Esophagus muscularis mucosa (tissue), 4 donors: ENCODE measurements around the gene MYMK. TPM values are rescaled to one million over a fixed set of nuclear protein-coding genes. Genes with fewer than 3 reads are reported as not detected.

Experiments
- DNase-seq: peaks from one replicate; pipeline ENCODE4 v3.0.0-alpha.2; 2017; ENCODE audit errors: extremely low spot score
- H3K27ac ChIP-seq, 4 donors: fragments of 200-600 bp; sonication (generic); replicated peaks in 1 of 4; 1 replicate in 3 of 4; 2 replicates in 1 of 4; pipeline ENCODE4 v1.5.1; 2016 to 2019; ENCODE audit warnings: mild to moderate bottlenecking in 1 of 4
- H3K27me3 ChIP-seq, 4 donors: fragments of 200-600 bp; sonication (generic); one replicate each; pipeline versions ENCODE4 v1.5.1 to v1.6.0; 2016 to 2019
- H3K36me3 ChIP-seq, 4 donors: fragments of 200-600 bp; sonication (generic); one replicate each; pipeline ENCODE4 v1.5.1; 2016 to 2019
- H3K4me1 ChIP-seq, 4 donors: fragments of 200-600 bp; sonication (generic); one replicate each; pipeline ENCODE4 v1.5.1; 2016 to 2019
- H3K4me3 ChIP-seq, 4 donors: fragments of 200-600 bp; sonication (generic); 1 replicate in 2 of 4; 2 replicates in 2 of 4; pipeline ENCODE4 v1.5.1; 2016 to 2019; ENCODE audit warnings: mild to moderate bottlenecking in 4 of 4, moderate library complexity in 1 of 4
- H3K9me3 ChIP-seq, 4 donors: fragments of 200-600 bp; sonication (generic); 1 replicate in 3 of 4; 2 replicates in 1 of 4; pipeline ENCODE4 v1.5.1; 2016 to 2019
- CTCF ChIP-seq, 3 experiments: fragments of 200-600 bp in 2 of 3; fragments of 450-650 bp in 1 of 3; sonication (generic) in 2 of 3; IDR thresholded peaks; one replicate each; pipeline ENCODE4 v1.5.1; 2017 to 2019; ENCODE audit warnings: antibody characterized with exemption in 3 of 3, mild to moderate bottlenecking in 2 of 3, moderate library complexity in 1 of 3
- EP300 ChIP-seq: sonication (generic); formaldehyde crosslinking; IDR thresholded peaks from one replicate; pipeline ENCODE4 v1.6.1; 2017; ENCODE audit warnings: antibody characterized with exemption
- POLR2A ChIP-seq: fragments of 450-650 bp; IDR thresholded peaks from one replicate; pipeline ENCODE4 v1.6.1; 2017; ENCODE audit warnings: antibody characterized with exemption, moderate library complexity, mild to moderate bottlenecking, low read depth
- POLR2AphosphoS5 ChIP-seq, 2 donors: sonication (generic); formaldehyde crosslinking; IDR thresholded peaks; one replicate each; pipeline ENCODE4 v1.6.1; 2017; ENCODE audit warnings: antibody characterized with exemption in 2 of 2
- WGBS: methylation state at CpG from one replicate; pipeline ENCODE4 v1.1.5; 2018; 5-methylcytosine and 5-hydroxymethylcytosine counted together
- intact Hi-C: fragments of 100-400 bp; cut with DNase I; formaldehyde crosslinking; loops from one replicate; pipeline ENCODE4 v1.15.1; 2023
- total RNA-seq, 4 donors: library from RNA; depleted of rRNA; stranded (reverse); fragments of >200 nt; gene quantifications; one replicate each; pipeline versions ENCODE4 v1.1.0 to v1.2.1, GENCODE V29; 2016

MYMK gene
- total RNA-seq, 4 donors from 2014 or later: not detected

DNA sequence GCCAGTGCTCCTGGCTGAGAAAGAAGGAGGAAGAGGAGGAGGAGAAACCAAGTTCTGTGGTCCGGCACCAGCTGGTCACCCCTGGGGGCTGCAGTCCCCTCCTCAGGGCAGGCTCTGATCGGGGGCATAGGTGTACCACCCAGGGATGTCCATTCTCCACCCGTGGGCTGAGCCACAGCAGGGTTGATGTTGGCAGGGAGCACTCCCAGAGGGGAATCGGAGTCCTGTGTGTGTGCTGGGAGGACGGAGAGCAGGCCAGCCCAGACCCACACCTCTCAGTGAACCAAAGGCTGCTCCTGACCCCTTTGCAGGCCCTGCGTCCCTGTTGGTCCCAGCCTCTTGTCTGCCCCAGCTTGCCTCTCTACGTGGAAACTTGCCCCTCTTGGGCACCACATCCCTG, 5.1 kb upstream of the MYMK start:
- WGBS: 88% methylated on average over 3 of the region's 7 CpGs
- no peak overlapping the region for H3K27ac ChIP-seq
- no peak overlapping the region for H3K4me3 ChIP-seq
- TF ChIP-seq EP300 (no peak), POLR2AphosphoS5 (IDR thresholded peaks at IDR 0.05) (no peak), CTCF (IDR thresholded peaks at IDR 0.05) (no peak), POLR2A (no peak)
- peaks cover 33 to 61% (median 54%) of the 10 kb centered on the region in 4 donors for H3K4me1 ChIP-seq
- no peaks in the 10 kb centered on the region for H3K9me3 ChIP-seq
- no peak for DNase-seq
- H3K27me3 ChIP-seq: peaks cover 0 to 40% (median 0%) of the 10 kb centered on the region in 4 donors
- H3K36me3 ChIP-seq: no peaks in the 10 kb centered on the region
- intact Hi-C loops: loop anchor here (10.0 kb wide), 1 partner anchor 465 kb away; the partner anchor contains the start of gene VAV2

- no peak overlapping the region for H3K27ac ChIP-seq
- H3K4me1 ChIP-seq: peaks cover 29 to 57% (median 50%) of the 10 kb centered on the region in 4 donors
- no peak overlapping the region for H3K4me3 ChIP-seq
- peaks cover 0 to 36% (median 0%) of the 10 kb centered on the region in 4 donors for H3K27me3 ChIP-seq
- WGBS: 93% methylated on average over 7 of the region's 7 CpGs
- H3K36me3 ChIP-seq: no peaks in the 10 kb centered on the region
- intact Hi-C loops: no loop called here
- no peak for DNase-seq
- no peak for TF ChIP-seq POLR2A
- TF ChIP-seq POLR2AphosphoS5 (IDR thresholded peaks at IDR 0.05): no peak
- TF ChIP-seq CTCF (IDR thresholded peaks at IDR 0.05): no peak
- TF ChIP-seq EP300: no peak
- H3K9me3 ChIP-seq: no peaks in the 10 kb centered on the region
Measured at GRCh38 chr9:133529457-133529856, 4.7 kb upstream of the MYMK start.

DNA sequence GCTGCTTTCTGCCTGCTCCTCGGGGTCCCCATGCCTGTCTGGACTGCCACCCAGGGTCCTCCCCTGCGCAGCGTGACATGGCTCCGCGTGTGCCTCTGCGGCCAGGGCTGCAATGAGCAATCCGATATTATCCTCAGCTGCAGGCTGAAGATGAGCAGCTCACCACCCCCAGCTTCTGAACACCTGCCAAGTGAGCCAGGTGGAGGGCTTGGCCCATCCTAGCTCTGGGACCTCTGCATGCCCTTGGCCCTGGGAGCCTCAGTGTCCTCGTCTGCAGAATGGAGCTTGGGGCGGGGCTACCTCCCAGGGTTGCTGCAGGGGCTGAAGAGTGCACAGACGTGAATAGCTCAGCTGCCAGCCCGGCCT, 4.1 kb upstream of the MYMK start:
- no CpG with 5 or more reads among the region's 11 CpGs for WGBS
- Histone ChIP-seq H3K4me3 (no peak overlapping the region), H3K36me3 (no peaks in the 10 kb centered on the region), H3K9me3 (no peaks in the 10 kb centered on the region), H3K27me3 (peaks cover 0 to 36% (median 0%) of the 10 kb centered on the region in 4 donors), H3K27ac (no peak overlapping the region), H3K4me1 (peaks cover 23 to 51% (median 44%) of the 10 kb centered on the region in 4 donors)
- intact Hi-C loops: no loop called here
- DNase-seq: no peak
- TF ChIP-seq POLR2A: no peak
- no peak for TF ChIP-seq POLR2AphosphoS5 (IDR thresholded peaks at IDR 0.05)
- TF ChIP-seq EP300: no peak
- no peak for TF ChIP-seq CTCF (IDR thresholded peaks at IDR 0.05)

DNA sequence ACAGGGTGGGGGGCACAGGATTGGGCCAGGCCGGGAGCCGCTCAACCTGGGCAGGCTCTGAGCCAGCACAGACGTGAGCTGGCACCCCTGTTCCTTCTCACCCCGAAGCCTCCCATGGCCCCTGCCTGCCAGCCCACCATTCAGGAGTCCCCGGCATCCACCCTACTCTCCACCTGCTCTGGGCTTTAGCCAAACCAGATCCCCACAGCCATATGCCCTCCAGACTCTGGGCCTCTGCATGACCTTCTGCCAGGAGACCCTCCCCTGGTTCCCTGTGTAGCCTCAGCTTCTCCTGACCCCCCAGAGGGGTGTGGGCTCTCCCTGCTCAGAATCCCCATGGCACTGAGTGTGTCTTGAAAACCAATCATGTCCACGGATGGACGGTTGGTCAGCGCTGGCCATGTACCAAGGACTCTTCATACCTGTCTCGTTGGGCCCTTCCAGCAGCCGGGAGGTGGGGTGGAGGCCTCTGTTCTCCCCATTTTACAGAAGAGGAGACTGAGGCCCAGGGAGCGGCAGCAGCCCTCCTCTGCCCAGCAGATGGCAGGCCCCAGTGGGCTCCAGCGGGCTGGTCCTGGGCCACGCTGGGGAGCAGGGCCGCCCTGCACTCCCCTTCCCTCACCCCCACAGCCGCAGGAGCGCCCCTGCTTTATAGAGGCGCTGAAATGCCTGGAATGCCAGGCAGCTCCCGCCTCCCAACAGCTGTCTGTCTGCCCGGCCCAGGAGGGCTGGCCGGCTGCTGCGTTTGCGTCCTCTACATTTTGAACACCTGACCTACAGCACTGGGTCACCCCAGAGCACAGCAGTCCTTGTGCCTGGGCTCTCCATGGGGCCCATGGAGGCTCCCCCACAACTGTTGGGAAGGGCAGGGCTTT, 3.5 kb upstream of the MYMK start:
- peaks cover 17 to 45% (median 38%) of the 10 kb centered on the region in 4 donors for H3K4me1 ChIP-seq
- WGBS: 66% methylated on average over 14 of the region's 22 CpGs
- no peaks in the 10 kb centered on the region for H3K9me3 ChIP-seq
- TF ChIP-seq EP300: no peak
- TF ChIP-seq CTCF (IDR thresholded peaks at IDR 0.05): no peak
- no peak for TF ChIP-seq POLR2AphosphoS5 (IDR thresholded peaks at IDR 0.05)
- no peak for TF ChIP-seq POLR2A
- peaks cover 0 to 36% (median 0%) of the 10 kb centered on the region in 4 donors for H3K27me3 ChIP-seq
- H3K36me3 ChIP-seq: no peaks in the 10 kb centered on the region
- H3K4me3 ChIP-seq: no peak overlapping the region
- H3K27ac ChIP-seq: peak overlapping the region in 1 of 4 donors; percentile 58
- intact Hi-C loops: no loop called here
- no peak for DNase-seq
